Breast epithelium (tissue), 4 donors: ENCODE measurements around the gene LMAN2. TPM values are rescaled to one million over a fixed set of nuclear protein-coding genes. Genes with fewer than 3 reads are reported as not detected.

Experiments
- DNase-seq, 2 donors: peaks; one replicate each; pipeline ENCODE4 v3.0.0-alpha.2; 2019; ENCODE audit warnings: low spot score in 2 of 2
- H3K27ac ChIP-seq, 2 donors: fragments of 200-600 bp; sonication (generic) in 1 of 2; one replicate each; pipeline ENCODE4 v1.5.1; 2016 to 2019; ENCODE audit warnings: mild to moderate bottlenecking in 1 of 2
- H3K27me3 ChIP-seq, 2 donors: fragments of 200-600 bp; sonication (generic) in 1 of 2; one replicate each; pipeline versions ENCODE4 v1.5.1 to v1.6.0; 2017 to 2019; ENCODE audit warnings: control low read depth in 1 of 2, mild to moderate bottlenecking in 1 of 2
- H3K36me3 ChIP-seq: fragments of 200-600 bp; one replicate; pipeline ENCODE4 v1.5.1; 2019
- H3K4me1 ChIP-seq, 2 donors: fragments of 200-600 bp; sonication (generic); one replicate each; pipeline ENCODE4 v1.5.1; 2016 to 2019; ENCODE audit warnings: control low read depth in 1 of 2
- H3K4me3 ChIP-seq, 3 donors: fragments of 200-600 bp; sonication (generic); 1 replicate in 2 of 3; 2 replicates in 1 of 3; pipeline ENCODE4 v1.5.1; 2016 to 2019; ENCODE audit warnings: mild to moderate bottlenecking in 3 of 3, moderate library complexity in 2 of 3
- H3K9me3 ChIP-seq, 2 donors: fragments of 200-600 bp; sonication (generic) in 1 of 2; one replicate each; pipeline ENCODE4 v1.5.1; 2016 to 2019; ENCODE audit warnings: control low read depth in 1 of 2
- CTCF ChIP-seq, 3 donors: fragments of 450-650 bp; IDR thresholded peaks; one replicate each; pipeline ENCODE4 v1.5.1; 2016 to 2017; ENCODE audit warnings: antibody characterized with exemption in 3 of 3, mild to moderate bottlenecking in 3 of 3, moderate library complexity in 3 of 3
- POLR2A ChIP-seq: fragments of 450-650 bp; IDR thresholded peaks from one replicate; pipeline ENCODE4 v1.6.1; 2016; ENCODE audit warnings: antibody characterized with exemption, mild to moderate bottlenecking, moderate library complexity
- POLR2AphosphoS5 ChIP-seq, 3 donors: sonication (generic); formaldehyde crosslinking; IDR thresholded peaks; one replicate each; pipeline ENCODE4 v1.6.1; 2017; ENCODE audit warnings: antibody characterized with exemption in 3 of 3
- intact Hi-C: fragments of 100-400 bp; cut with DNase I; formaldehyde crosslinking; loops from one replicate; pipeline ENCODE4 v1.15.1; 2023; ENCODE audit warnings: low total_unique reads
- total RNA-seq, 3 donors: library from RNA; depleted of rRNA; stranded (reverse); fragments of >200 nt; gene quantifications; one replicate each; pipeline ENCODE4 v1.1.0, GENCODE V29; 2016

LMAN2 gene
- total RNA-seq, 3 donors from 2014 or later: 139 to 188 (median 170) TPM

GRCh38 chr5:177293819-177294581 lies 57.5 kb downstream of the LMAN2 start:
- peaks cover 4% of the 10 kb centered on the region for H3K36me3 ChIP-seq
- intact Hi-C loops: loop anchor here (10.0 kb wide), 1 partner anchor 1871 kb away; no protein-coding TSS in a partner anchor
- TF ChIP-seq POLR2AphosphoS5 (IDR thresholded peaks at IDR 0.05) (no peak), POLR2A (no peak), CTCF (IDR thresholded peaks at IDR 0.05) (no peak)

GRCh38 chr5:177291735-177292134 lies 59.7 kb downstream of the LMAN2 start:
- Histone ChIP-seq H3K27me3 (no peaks in the 10 kb centered on the region), H3K4me3 (no peak overlapping the region), H3K36me3 (peaks cover 4% of the 10 kb centered on the region), H3K4me1 (no peaks in the 10 kb centered on the region), H3K9me3 (no peaks in the 10 kb centered on the region), H3K27ac (no peak overlapping the region)
- no peak for DNase-seq
- TF ChIP-seq POLR2AphosphoS5 (IDR thresholded peaks at IDR 0.05) (no peak), POLR2A (no peak), CTCF (IDR thresholded peaks at IDR 0.05) (no peak)
- intact Hi-C loops: loop anchor here (10.0 kb wide), 1 partner anchor 1873 kb away; no protein-coding TSS in a partner anchor

More at GRCh38 chr5:177293819-177294581, 57.5 kb downstream of the LMAN2 start:
- DNase-seq: no peak
- no peak overlapping the region for H3K4me3 ChIP-seq
- no peaks in the 10 kb centered on the region for H3K9me3 ChIP-seq
- H3K27me3 ChIP-seq: no peaks in the 10 kb centered on the region
- H3K4me1 ChIP-seq: no peaks in the 10 kb centered on the region
- H3K27ac ChIP-seq: no peak overlapping the region

- Histone ChIP-seq H3K27me3 (no peaks in the 10 kb centered on the region), H3K4me1 (no peaks in the 10 kb centered on the region), H3K9me3 (no peaks in the 10 kb centered on the region), H3K27ac (no peak overlapping the region), H3K36me3 (peaks cover 4% of the 10 kb centered on the region), H3K4me3 (no peak overlapping the region)
- TF ChIP-seq POLR2AphosphoS5 (IDR thresholded peaks at IDR 0.05) (no peak), POLR2A (no peak), CTCF (IDR thresholded peaks at IDR 0.05) (no peak)
- DNase-seq: no peak
- intact Hi-C loops: loop anchor here (10.0 kb wide), 1 partner anchor 1874 kb away; no protein-coding TSS in a partner anchor
Observed at GRCh38 chr5:177290816-177291596, 60.5 kb downstream of the LMAN2 start.

- H3K4me1 ChIP-seq: no peaks in the 10 kb centered on the region
- peaks cover 4% of the 10 kb centered on the region for H3K36me3 ChIP-seq
Observed at GRCh38 chr5:177288191-177288590, 63.3 kb downstream of the LMAN2 start.

More at GRCh38 chr5:177288191-177288590, 63.3 kb downstream of the LMAN2 start:
- Histone ChIP-seq H3K27ac (no peak overlapping the region), H3K9me3 (no peaks in the 10 kb centered on the region), H3K4me3 (no peak overlapping the region), H3K27me3 (no peaks in the 10 kb centered on the region)
- no peak for DNase-seq
- TF ChIP-seq POLR2A: no peak
- TF ChIP-seq CTCF (IDR thresholded peaks at IDR 0.05): no peak
- TF ChIP-seq POLR2AphosphoS5 (IDR thresholded peaks at IDR 0.05): no peak
- intact Hi-C loops: no loop called here

Other genes with a start within 250 kb of the LMAN2 start
- gene NSD1, start 217.9 kb downstream of the LMAN2 start, total RNA-seq: 10 to 100 TPM; 37.7 to 52.2 (median 38.6) TPM
- 10 to 100 TPM; 21.4 to 62.9 (median 36.0) TPM for gene RAB24, start 47.9 kb downstream of the LMAN2 start, total RNA-seq
- gene PRELID1, start 47.9 kb downstream of the LMAN2 start, total RNA-seq: 10 to 100 TPM; 61.0 to 97.0 (median 68.8) TPM
- 10 to 100 TPM in 1 of 3 donors, 1 to 10 TPM in 2; 4.2 to 10.5 (median 9.4) TPM for gene MXD3, start 39.8 kb downstream of the LMAN2 start, total RNA-seq
- gene RGS14, start 6.3 kb upstream of the LMAN2 start, total RNA-seq: 10 to 100 TPM in 2 of 3 donors, 1 to 10 TPM in 1; 9.0 to 16.4 (median 11.3) TPM
- not detected for gene SLC34A1, start 32.8 kb upstream of the LMAN2 start, total RNA-seq
- not detected for gene PFN3, start 49.0 kb upstream of the LMAN2 start, total RNA-seq
- 1 to 10 TPM in 2 of 3 donors, under 1 TPM in 1; 0.64 to 2.9 (median 2.6) TPM for gene F12, start 57.9 kb upstream of the LMAN2 start, total RNA-seq
- gene GRK6, start 75.0 kb upstream of the LMAN2 start, total RNA-seq: 10 to 100 TPM; 21.3 to 25.0 (median 22.1) TPM
- 1 to 10 TPM in 2 of 3 donors, under 1 TPM in 1; 0.48 to 2.0 (median 1.3) TPM for gene PRR7, start 95.1 kb upstream of the LMAN2 start, total RNA-seq
- 10 to 100 TPM; 30.7 to 94.6 (median 61.3) TPM for gene DBN1, start 122.0 kb upstream of the LMAN2 start, total RNA-seq
- 10 to 100 TPM; 17.1 to 61.9 (median 42.6) TPM for gene PDLIM7, start 145.9 kb upstream of the LMAN2 start, total RNA-seq
- gene DOK3, start 158.2 kb upstream of the LMAN2 start, total RNA-seq: 1 to 10 TPM; 1.6 to 7.2 (median 6.6) TPM
- 100 to 1,000 TPM in 2 of 3 donors, 10 to 100 TPM in 1; 76.0 to 110 (median 103) TPM for gene DDX41, start 165.3 kb upstream of the LMAN2 start, total RNA-seq
- 10 to 100 TPM; 35.4 to 81.5 (median 77.0) TPM for gene FAM193B, start 202.9 kb upstream of the LMAN2 start, total RNA-seq
- 100 to 1,000 TPM in 1 of 3 donors, 10 to 100 TPM in 2; 75.4 to 109 (median 95.1) TPM for gene TMED9, start 240.5 kb upstream of the LMAN2 start, total RNA-seq
- 10 to 100 TPM; 21.4 to 27.5 (median 22.6) TPM for gene B4GALT7, start 248.5 kb upstream of the LMAN2 start, total RNA-seq